HUES48 (cell line): ENCODE data around the gene ZNG1C.
"Not testable (repeated sequence)": the region's sequence is repeated elsewhere in the genome, so short reads cannot be mapped to it uniquely, and the experiment has no call there.

Source experiments
- H3K27ac ChIP-seq: one replicate; pipeline ENCODE4 v1.7.0; 2013; ENCODE audit warnings: low read depth, low read length, inconsistent platforms
- H3K27me3 ChIP-seq: 2 replicates; pipeline ENCODE4 v1.6.1; 2013; ENCODE audit warnings: mild to moderate bottlenecking, low read length; ENCODE audit not compliant: control insufficient read depth, insufficient read depth
- H3K36me3 ChIP-seq: 2 replicates; pipeline ENCODE4 v1.6.1; 2013; ENCODE audit warnings: low read length; ENCODE audit not compliant: control insufficient read depth, insufficient read depth
- H3K4me1 ChIP-seq: 2 replicates; pipeline ENCODE4 v1.6.1; 2013; ENCODE audit warnings: mild to moderate bottlenecking, low read length; ENCODE audit not compliant: control insufficient read depth, insufficient read depth
- H3K4me3 ChIP-seq: 2 replicates; pipeline ENCODE4 v1.5.1; 2013; ENCODE audit warnings: mild to moderate bottlenecking, low read depth, low read length
- H3K9ac ChIP-seq: 2 replicates; pipeline ENCODE4 v1.6.1; 2013; ENCODE audit warnings: mild to moderate bottlenecking, low read depth, low read length, moderate library complexity
- H3K9me3 ChIP-seq: 2 replicates; pipeline ENCODE4 v1.6.1; 2013; ENCODE audit warnings: low read length; ENCODE audit not compliant: control insufficient read depth, insufficient read depth

The ZNG1C gene

GRCh38 chr9:68241683-68242082 is at the start of gene ZNG1C:
ZNG1C (plus strand) TSS chr9:68241983; CDS start chr9:68242032, 49 bp downstream.
- H3K4me1 ChIP-seq, H3K27ac ChIP-seq, H3K4me3 ChIP-seq, H3K9me3 ChIP-seq, H3K36me3 ChIP-seq, H3K9ac ChIP-seq, H3K27me3 ChIP-seq: not testable (repeated sequence)

- H3K36me3 ChIP-seq, H3K4me3 ChIP-seq, H3K27me3 ChIP-seq, H3K27ac ChIP-seq, H3K9me3 ChIP-seq, H3K9ac ChIP-seq, H3K4me1 ChIP-seq: not testable (repeated sequence)
These were observed 654 bp downstream of the ZNG1C start for GRCh38 chr9:68242437-68242836.

- not testable (repeated sequence) for H3K4me3 ChIP-seq, H3K36me3 ChIP-seq, H3K4me1 ChIP-seq, H3K27ac ChIP-seq, H3K27me3 ChIP-seq, H3K9me3 ChIP-seq, H3K9ac ChIP-seq
These were observed 39.3 kb downstream of the ZNG1C start for GRCh38 chr9:68281041-68281440.

DNA sequence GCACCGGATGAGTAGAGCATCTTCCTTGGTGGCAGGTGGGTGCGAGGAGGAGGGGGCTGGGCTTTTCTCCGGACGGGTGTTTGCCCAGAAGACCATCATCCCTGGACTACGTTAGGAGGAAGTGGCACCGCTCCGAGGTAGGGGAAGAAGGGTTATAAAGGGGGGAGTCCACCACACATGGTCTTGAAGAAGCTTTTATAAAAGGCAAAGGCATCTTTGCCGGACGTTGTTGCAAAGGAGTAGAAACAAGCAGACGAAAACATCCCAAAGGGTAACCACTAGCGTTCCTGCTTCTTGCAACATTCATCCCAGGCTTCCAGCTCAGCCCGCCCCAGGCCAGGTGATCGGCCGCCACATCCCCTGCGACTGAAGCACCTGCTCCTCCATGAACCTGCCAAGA is 60.8 kb downstream of the ZNG1C start, which contains the start of gene FOXD4L3:
Gene FOXD4L3 (plus strand): TSS at position 301 of the 400 bp plus-strand sequence. CDS start 85 bp downstream, at position 386.
- not testable (repeated sequence) for H3K9ac ChIP-seq, H3K9me3 ChIP-seq, H3K27ac ChIP-seq, H3K36me3 ChIP-seq, H3K4me1 ChIP-seq, H3K4me3 ChIP-seq
- H3K27me3 ChIP-seq = peaks cover 14% of the 10 kb centered on the region

- not testable (repeated sequence) for H3K4me1 ChIP-seq, H3K36me3 ChIP-seq
- peaks cover 17% of the 10 kb centered on the region for H3K27me3 ChIP-seq
These were observed 62.0 kb downstream of the ZNG1C start for GRCh38 chr9:68303771-68304170.

DNA sequence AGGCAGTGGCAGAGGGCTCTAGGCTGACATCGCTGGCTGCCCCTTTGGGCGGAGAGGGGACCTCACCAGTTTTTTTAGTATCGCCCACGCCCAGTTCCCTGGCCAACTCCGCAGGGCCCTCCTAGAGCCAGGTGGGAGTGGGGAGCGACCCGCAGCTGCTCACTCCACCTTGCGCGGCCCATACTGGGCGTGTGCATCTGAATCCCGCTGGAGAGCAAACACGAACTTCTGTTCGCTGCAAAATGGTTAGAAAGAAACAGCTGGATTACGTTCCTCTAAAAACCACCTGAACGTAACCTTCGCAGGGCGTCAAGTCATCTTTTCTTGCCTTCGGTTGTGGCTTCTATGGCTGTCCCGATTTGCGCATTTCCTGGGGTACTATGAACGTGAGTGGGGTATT is 62.4 kb downstream of the ZNG1C start:
- H3K36me3 ChIP-seq, H3K9ac ChIP-seq, H3K27ac ChIP-seq, H3K4me3 ChIP-seq, H3K4me1 ChIP-seq, H3K9me3 ChIP-seq: not testable (repeated sequence)
- peaks cover 17% of the 10 kb centered on the region for H3K27me3 ChIP-seq

More at GRCh38 chr9:68303771-68304170, 62.0 kb downstream of the ZNG1C start:
- not testable (repeated sequence) for H3K9ac ChIP-seq, H3K4me3 ChIP-seq, H3K27ac ChIP-seq, H3K9me3 ChIP-seq

DNA sequence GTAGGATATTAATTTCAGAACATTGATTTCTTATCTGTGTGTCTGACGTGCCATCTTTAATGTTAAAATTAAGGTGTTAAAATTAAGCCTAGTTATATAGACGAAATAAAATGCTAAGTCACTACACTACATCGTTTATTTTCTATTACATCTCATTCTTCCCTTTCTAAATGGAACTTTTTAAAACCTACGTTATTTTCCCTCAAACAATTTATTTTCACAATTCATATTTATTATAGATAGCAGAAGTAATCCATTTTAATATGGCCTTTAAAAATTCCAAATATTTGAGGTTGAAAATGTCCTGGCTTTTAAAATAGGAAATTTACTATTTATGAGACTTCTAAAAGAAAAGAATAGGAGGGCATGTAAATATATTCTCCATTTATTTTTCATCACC is 63.0 kb downstream of the ZNG1C start:
- not testable (repeated sequence) for H3K4me3 ChIP-seq, H3K36me3 ChIP-seq, H3K4me1 ChIP-seq, H3K27ac ChIP-seq, H3K9ac ChIP-seq, H3K9me3 ChIP-seq
- peaks cover 17% of the 10 kb centered on the region for H3K27me3 ChIP-seq

DNA sequence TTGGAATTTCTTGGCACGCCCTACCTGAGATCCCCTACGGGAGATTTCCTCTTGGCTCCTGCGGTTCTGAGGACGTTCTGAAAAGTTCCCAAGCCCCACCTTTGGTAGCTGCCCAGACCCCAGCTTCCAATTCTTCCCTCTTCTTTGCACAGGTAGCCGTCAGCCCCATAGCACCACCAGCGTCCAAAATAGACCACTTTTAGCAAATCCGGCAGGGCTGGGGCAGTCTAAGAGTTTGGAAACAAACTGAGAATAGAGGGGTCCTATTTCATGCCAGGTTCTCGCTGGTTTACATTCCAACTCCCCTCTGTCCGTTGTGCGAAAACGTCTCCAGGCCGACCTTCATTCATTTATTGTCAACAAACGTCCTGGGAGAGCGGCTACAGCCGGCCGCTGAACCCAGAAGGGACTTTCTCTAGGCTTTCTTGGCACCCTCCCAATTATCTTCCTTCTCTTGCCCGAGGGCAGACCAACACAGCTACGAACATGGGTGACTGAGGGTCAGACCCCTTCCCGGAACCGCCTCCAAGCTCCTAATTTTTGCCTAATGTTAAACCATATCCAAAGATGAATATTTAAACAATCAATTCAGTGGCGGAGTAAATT is 64.0 kb downstream of the ZNG1C start:
- H3K4me1 ChIP-seq, H3K27ac ChIP-seq, H3K9ac ChIP-seq, H3K36me3 ChIP-seq, H3K4me3 ChIP-seq, H3K9me3 ChIP-seq: not testable (repeated sequence)
- H3K27me3 ChIP-seq = peaks cover 17% of the 10 kb centered on the region

DNA sequence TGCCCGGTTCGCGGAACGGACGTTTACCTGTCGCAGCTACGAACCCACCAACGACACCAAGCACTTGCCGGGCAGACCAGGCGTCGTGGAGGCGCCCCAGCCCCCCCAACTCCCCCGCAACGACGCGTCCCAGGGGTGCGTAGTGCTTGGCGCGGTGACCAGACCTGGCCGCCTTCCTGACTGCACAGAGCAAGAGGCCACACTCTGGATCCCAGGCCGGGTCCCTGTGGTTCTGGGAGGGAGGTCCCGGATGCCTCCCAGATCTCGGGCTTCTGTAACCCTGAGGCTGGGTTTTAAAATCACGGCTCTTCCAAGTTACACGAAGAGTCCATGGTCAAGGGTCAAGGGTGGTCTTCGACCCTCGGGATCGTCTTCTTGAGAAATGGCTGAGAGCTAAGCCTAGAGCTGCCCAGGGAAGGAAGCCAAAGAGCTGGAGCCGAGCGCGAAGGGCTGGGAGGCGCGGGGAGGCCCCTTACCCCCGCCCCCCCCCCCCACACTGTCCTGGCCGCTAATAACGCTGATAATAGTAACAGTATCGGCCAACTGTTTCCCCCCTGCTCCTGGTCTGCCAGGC is 64.7 kb downstream of the ZNG1C start:
- not testable (repeated sequence) for H3K9ac ChIP-seq
- peaks cover 17% of the 10 kb centered on the region for H3K27me3 ChIP-seq

GRCh38 chr9:68307127-68307526 is 65.3 kb downstream of the ZNG1C start:
- not testable (repeated sequence) for H3K9ac ChIP-seq, H3K9me3 ChIP-seq, H3K4me3 ChIP-seq, H3K36me3 ChIP-seq, H3K27ac ChIP-seq, H3K4me1 ChIP-seq
- peaks cover 17% of the 10 kb centered on the region for H3K27me3 ChIP-seq

More for the DNA sequence above, 64.7 kb downstream of the ZNG1C start:
- H3K27ac ChIP-seq, H3K4me1 ChIP-seq, H3K9me3 ChIP-seq, H3K36me3 ChIP-seq, H3K4me3 ChIP-seq: not testable (repeated sequence)

DNA sequence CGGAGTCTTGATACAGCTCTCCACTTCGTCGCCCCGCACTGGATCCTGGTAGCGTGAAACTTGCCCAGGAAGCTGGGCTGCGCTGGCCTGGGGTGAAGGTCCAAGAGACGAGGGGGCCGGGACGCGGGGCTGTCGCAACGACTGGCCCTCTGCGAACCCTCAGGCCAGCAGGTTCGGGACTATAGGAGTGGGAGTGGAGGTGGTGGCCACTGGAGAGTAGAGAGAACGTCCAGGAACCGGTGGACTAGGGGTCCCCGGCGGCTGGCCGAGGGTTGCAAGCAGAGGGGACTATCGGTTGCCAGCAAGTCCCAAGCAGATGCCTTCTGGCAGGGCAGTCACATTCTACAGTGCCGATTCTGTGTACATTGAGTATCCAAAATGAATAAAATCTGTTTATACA is 65.9 kb downstream of the ZNG1C start:
- H3K9ac ChIP-seq, H3K9me3 ChIP-seq, H3K4me3 ChIP-seq, H3K4me1 ChIP-seq, H3K27ac ChIP-seq, H3K36me3 ChIP-seq: not testable (repeated sequence)
- H3K27me3 ChIP-seq = peaks cover 17% of the 10 kb centered on the region
